Lower lobe of right lung (tissue), 2 donors: Measurements from ENCODE around the gene SLC22A5. TPM values are rescaled to one million over a fixed set of nuclear protein-coding genes. Genes with fewer than 3 reads are reported as not detected.

ENCODE experiments used
- ATAC-seq, 2 donors: fragments of 200-7000 bp; cut with Tn5 transposase; one replicate each; pipeline ENCODE4 v1.9.1; 2020 to 2022; ENCODE audit warnings: mild to moderate bottlenecking in 2 of 2, moderate library complexity in 2 of 2
- DNase-seq: peaks from one replicate; pipeline ENCODE4 v3.0.0-alpha.2; 2020
- H3K27ac ChIP-seq: fragments of 200-600 bp; one replicate; pipeline ENCODE4 v1.8.0; 2022
- H3K27me3 ChIP-seq: fragments of 200-600 bp; one replicate; pipeline ENCODE4 v1.8.0; 2022; ENCODE audit warnings: low read depth
- H3K36me3 ChIP-seq: fragments of 200-600 bp; one replicate; pipeline ENCODE4 v1.8.0; 2022; ENCODE audit warnings: mild to moderate bottlenecking
- H3K4me1 ChIP-seq: fragments of 200-600 bp; one replicate; pipeline ENCODE4 v1.8.0; 2022
- H3K4me3 ChIP-seq: fragments of 200-600 bp; one replicate; pipeline ENCODE4 v1.8.0; 2022; ENCODE audit warnings: mild to moderate bottlenecking
- H3K9me3 ChIP-seq: fragments of 200-600 bp; one replicate; pipeline ENCODE4 v1.8.0; 2022
- intact Hi-C: fragments of 100-400 bp; cut with DNase I; formaldehyde crosslinking; loops from one replicate; pipeline ENCODE4 v1.11.0; 2022
- total RNA-seq: library from RNA; stranded (reverse); fragmentation: NEBNext Ultra II Directional; extraction: Animal tissue kit (Norgen Biotek cat#: 25700); gene quantifications from one replicate; pipeline ENCODE4 v1.2.1, GENCODE V29; 2021
- TF ChIP-seq, protein P1 (sequence below): fragments of 200-600 bp; IDR thresholded peaks from one replicate; pipeline ENCODE4 v1.8.0; 2022; ENCODE audit warnings: antibody characterized with exemption, mild to moderate bottlenecking
- donor health status: DM: no; HTN: yes; CAD: no; lungs with severe emphysema.

Gene SLC22A5
- total RNA-seq, 1 donor from 2014 or later: 12.6 TPM

DNA sequence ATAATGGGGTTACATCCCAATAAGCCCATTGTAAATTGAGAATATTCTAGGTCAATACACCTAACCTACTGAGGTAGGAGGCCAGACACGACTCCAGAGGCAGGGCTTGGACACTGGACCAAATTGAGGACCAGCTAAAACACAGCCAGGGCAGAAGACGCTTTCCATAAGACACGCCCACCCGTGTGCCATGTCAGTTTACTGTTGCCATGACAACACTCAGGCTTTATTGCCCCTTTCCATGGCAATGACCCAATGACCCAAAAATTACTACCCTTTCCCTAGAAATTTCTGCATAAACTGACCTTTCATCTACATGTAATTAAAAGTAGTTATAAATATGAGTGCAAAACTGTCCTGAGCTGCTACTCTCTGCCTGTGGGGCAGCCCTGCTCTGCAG is 43.8 kb upstream of the SLC22A5 start:
- DNase-seq: no peak
- Histone ChIP-seq H3K4me3 (no peak overlapping the region), H3K27me3 (no peaks in the 10 kb centered on the region), H3K27ac (no peak overlapping the region), H3K36me3 (no peaks in the 10 kb centered on the region), H3K4me1 (no peaks in the 10 kb centered on the region), H3K9me3 (no peaks in the 10 kb centered on the region)
- ATAC-seq: no peak
- intact Hi-C loops: no loop called here
- TF ChIP-seq, protein P1, sequence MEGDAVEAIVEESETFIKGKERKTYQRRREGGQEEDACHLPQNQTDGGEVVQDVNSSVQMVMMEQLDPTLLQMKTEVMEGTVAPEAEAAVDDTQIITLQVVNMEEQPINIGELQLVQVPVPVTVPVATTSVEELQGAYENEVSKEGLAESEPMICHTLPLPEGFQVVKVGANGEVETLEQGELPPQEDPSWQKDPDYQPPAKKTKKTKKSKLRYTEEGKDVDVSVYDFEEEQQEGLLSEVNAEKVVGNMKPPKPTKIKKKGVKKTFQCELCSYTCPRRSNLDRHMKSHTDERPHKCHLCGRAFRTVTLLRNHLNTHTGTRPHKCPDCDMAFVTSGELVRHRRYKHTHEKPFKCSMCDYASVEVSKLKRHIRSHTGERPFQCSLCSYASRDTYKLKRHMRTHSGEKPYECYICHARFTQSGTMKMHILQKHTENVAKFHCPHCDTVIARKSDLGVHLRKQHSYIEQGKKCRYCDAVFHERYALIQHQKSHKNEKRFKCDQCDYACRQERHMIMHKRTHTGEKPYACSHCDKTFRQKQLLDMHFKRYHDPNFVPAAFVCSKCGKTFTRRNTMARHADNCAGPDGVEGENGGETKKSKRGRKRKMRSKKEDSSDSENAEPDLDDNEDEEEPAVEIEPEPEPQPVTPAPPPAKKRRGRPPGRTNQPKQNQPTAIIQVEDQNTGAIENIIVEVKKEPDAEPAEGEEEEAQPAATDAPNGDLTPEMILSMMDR: no peak

DNA sequence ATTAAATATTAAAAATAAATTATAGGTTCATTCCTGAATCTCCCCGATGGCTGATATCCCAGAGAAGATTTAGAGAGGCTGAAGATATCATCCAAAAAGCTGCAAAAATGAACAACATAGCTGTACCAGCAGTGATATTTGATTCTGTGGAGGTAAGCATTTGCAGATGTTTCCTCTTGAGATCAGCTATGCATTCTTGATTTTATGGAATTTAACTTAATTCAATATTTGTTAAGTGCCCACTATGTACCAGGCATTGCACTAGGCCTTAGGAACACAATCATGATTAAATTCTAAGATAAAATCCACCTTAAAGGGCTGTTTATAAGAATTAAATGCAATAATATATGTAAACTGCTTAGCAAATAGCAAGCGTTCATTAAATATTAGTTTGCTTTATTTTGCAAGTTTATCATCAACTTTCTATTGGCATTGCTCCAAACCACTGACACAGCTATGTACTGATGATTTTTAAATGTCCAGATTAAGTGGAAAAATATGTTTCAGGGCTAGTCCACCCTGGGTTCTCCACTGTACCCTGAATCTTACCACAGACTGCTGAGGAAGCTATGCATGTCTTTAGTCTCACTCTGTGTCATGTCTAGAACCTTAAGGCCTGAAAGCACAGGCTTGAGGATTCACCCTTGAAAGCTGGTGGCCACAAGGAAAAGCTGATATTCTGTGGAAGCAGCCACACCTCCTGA is 42.1 kb upstream of the SLC22A5 start:
- no peak overlapping the region for H3K4me3 ChIP-seq
- ATAC-seq: no peak
- peaks cover 11% of the 10 kb centered on the region for H3K36me3 ChIP-seq
- intact Hi-C loops: no loop called here
- no peaks in the 10 kb centered on the region for H3K4me1 ChIP-seq
- H3K9me3 ChIP-seq: no peaks in the 10 kb centered on the region
- TF ChIP-seq, protein P1: no peak
- H3K27me3 ChIP-seq: no peaks in the 10 kb centered on the region
- no peak for DNase-seq
- H3K27ac ChIP-seq: no peak overlapping the region

DNA sequence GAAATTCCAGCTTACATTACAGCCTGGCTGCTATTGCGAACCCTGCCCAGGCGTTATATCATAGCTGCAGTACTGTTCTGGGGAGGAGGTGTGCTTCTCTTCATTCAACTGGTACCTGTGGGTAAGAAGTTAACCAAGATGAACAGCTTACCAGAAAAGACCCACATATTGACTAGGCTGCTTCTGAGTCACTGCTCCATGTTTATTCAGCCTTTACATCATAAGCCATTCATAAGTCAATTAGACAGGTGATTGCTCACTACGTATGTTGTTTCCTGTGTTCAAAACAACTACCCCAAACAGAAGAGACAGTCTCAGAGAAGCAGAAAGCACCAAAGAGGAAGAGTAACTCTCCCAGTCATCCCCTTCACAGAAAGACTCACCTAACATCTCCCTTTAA is 34.7 kb upstream of the SLC22A5 start:
- Histone ChIP-seq H3K27me3 (no peaks in the 10 kb centered on the region), H3K9me3 (no peaks in the 10 kb centered on the region), H3K4me3 (no peak overlapping the region), H3K4me1 (no peaks in the 10 kb centered on the region), H3K36me3 (peaks cover 11% of the 10 kb centered on the region), H3K27ac (no peak overlapping the region)
- ATAC-seq: no peak
- no peak for DNase-seq
- TF ChIP-seq, protein P1: no peak
- intact Hi-C loops: no loop called here

DNA sequence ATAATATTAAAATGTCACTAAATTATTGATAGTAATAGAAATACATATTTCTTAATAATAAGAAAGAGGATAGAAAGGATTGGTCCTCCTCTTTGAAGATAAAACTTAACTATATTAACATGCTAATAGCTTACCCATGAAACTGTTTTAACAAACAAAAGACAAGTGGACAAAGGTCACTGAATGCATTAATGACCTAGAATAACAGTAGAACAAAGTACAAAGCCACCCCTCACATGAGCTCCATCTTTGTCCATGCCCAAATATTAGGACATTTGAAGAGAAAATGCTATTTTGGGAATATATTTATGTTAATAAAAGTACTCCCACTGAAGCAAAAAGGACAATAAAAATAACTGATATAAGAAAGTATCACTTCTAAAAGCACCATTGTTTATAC is 34.1 kb upstream of the SLC22A5 start:
- H3K27me3 ChIP-seq: no peaks in the 10 kb centered on the region
- H3K4me3 ChIP-seq: no peak overlapping the region
- peaks cover 11% of the 10 kb centered on the region for H3K36me3 ChIP-seq
- intact Hi-C loops: no loop called here
- no peak overlapping the region for H3K27ac ChIP-seq
- no peak for DNase-seq
- TF ChIP-seq, protein P1: no peak
- no peaks in the 10 kb centered on the region for H3K9me3 ChIP-seq
- no peak for ATAC-seq
- H3K4me1 ChIP-seq: no peaks in the 10 kb centered on the region

DNA sequence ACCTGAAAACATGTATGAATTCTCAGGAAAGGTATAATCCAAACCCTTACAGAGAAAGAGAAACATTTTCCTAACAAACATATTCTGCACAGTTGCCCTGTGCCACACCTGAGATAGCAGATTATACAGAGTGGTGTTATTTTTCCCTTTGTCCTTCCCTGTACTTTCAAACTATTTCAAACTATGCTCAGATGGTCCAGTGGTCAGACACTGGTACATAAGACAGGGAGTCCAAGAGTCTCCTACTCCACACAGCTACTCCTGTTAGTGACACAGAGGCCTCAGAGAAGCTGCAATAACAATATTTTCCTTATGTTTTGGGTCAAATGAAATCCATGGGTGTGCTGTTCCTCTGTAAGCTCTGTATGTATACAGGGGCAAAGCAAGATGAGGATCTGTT is 30.0 kb upstream of the SLC22A5 start:
- ATAC-seq: no peak
- intact Hi-C loops: no loop called here
- no peaks in the 10 kb centered on the region for H3K36me3 ChIP-seq

More for the DNA sequence above, 30.0 kb upstream of the SLC22A5 start:
- TF ChIP-seq, protein P1: no peak
- H3K4me1 ChIP-seq: no peaks in the 10 kb centered on the region
- no peak overlapping the region for H3K4me3 ChIP-seq
- DNase-seq: no peak
- H3K9me3 ChIP-seq: no peaks in the 10 kb centered on the region
- no peak overlapping the region for H3K27ac ChIP-seq
- H3K27me3 ChIP-seq: no peaks in the 10 kb centered on the region
